ENCODE results near the gene NISCH. TPM values are rescaled to one million over a fixed set of nuclear protein-coding genes. Genes with fewer than 3 reads are reported as not detected.

Gene NISCH
- total RNA-seq, 1 donor from 2014 or later: 44.3 TPM

GRCh38 chr3:52512105-52512504 is 56.7 kb downstream of the NISCH start:
- Histone ChIP-seq H3K27me3 (ENCODE audit: low read depth) (no peaks in the 10 kb centered on the region), H3K9me3 (replicated peaks) (no peaks in the 10 kb centered on the region), H3K36me3 (no peaks in the 10 kb centered on the region), H3K27ac (replicated peaks) (no peak overlapping the region), H3K4me3 (no peak overlapping the region), H3K4me1 (peaks cover 8% of the 10 kb centered on the region)
- DNase-seq: no peak
- intact Hi-C loops (cut with micrococcal nuclease): no loop called here
- no peak for TF ChIP-seq CTCF (IDR thresholded peaks at IDR 0.05; ENCODE audit: borderline replicate concordance)

GRCh38 chr3:52512727-52513126 is 57.3 kb downstream of the NISCH start:
- H3K27ac ChIP-seq (replicated peaks): no peak overlapping the region
- TF ChIP-seq CTCF (IDR thresholded peaks at IDR 0.05; ENCODE audit: borderline replicate concordance): no peak
- no peak for DNase-seq
- no peak overlapping the region for H3K4me3 ChIP-seq
- peaks cover 8% of the 10 kb centered on the region for H3K4me1 ChIP-seq
- H3K27me3 ChIP-seq (ENCODE audit: low read depth): no peaks in the 10 kb centered on the region
- H3K36me3 ChIP-seq: no peaks in the 10 kb centered on the region
- intact Hi-C loops (cut with micrococcal nuclease): no loop called here
- no peaks in the 10 kb centered on the region for H3K9me3 ChIP-seq (replicated peaks)

- no peak for DNase-seq
- H3K4me3 ChIP-seq: no peak overlapping the region
- no peak for TF ChIP-seq CTCF (IDR thresholded peaks at IDR 0.05; ENCODE audit: borderline replicate concordance)
- H3K27ac ChIP-seq (replicated peaks): no peak overlapping the region
- peaks cover 8% of the 10 kb centered on the region for H3K4me1 ChIP-seq
- no peaks in the 10 kb centered on the region for H3K36me3 ChIP-seq
- no peaks in the 10 kb centered on the region for H3K9me3 ChIP-seq (replicated peaks)
- intact Hi-C loops (cut with micrococcal nuclease): no loop called here
- no peaks in the 10 kb centered on the region for H3K27me3 ChIP-seq (ENCODE audit: low read depth)
Observed at GRCh38 chr3:52513281-52513680, 57.9 kb downstream of the NISCH start.

GRCh38 chr3:52514576-52514975 is 59.2 kb downstream of the NISCH start:
- DNase-seq: no peak
- Histone ChIP-seq H3K36me3 (peaks cover 1% of the 10 kb centered on the region), H3K27ac (replicated peaks) (no peak overlapping the region), H3K9me3 (replicated peaks) (no peaks in the 10 kb centered on the region), H3K27me3 (ENCODE audit: low read depth) (no peaks in the 10 kb centered on the region), H3K4me1 (peaks cover 12% of the 10 kb centered on the region), H3K4me3 (no peak overlapping the region)
- TF ChIP-seq CTCF (IDR thresholded peaks at IDR 0.05; ENCODE audit: borderline replicate concordance): no peak
- intact Hi-C loops (cut with micrococcal nuclease): no loop called here

- Histone ChIP-seq H3K4me3 (no peak overlapping the region), H3K36me3 (peaks cover 7% of the 10 kb centered on the region), H3K9me3 (replicated peaks) (no peaks in the 10 kb centered on the region), H3K27me3 (ENCODE audit: low read depth) (no peaks in the 10 kb centered on the region), H3K4me1 (peaks cover 12% of the 10 kb centered on the region), H3K27ac (replicated peaks) (no peak overlapping the region)
- TF ChIP-seq CTCF (IDR thresholded peaks at IDR 0.05; ENCODE audit: borderline replicate concordance): no peak
- intact Hi-C loops (cut with micrococcal nuclease): no loop called here
- no peak for DNase-seq
Observed at GRCh38 chr3:52515192-52515591, 59.8 kb downstream of the NISCH start.
